ENCODE measurements around the gene ABCA9.
"Not testable (repeated sequence)": the region's sequence is repeated elsewhere in the genome, so short reads cannot be mapped to it uniquely, and the experiment has no call there.

Gene ABCA9

DNA sequence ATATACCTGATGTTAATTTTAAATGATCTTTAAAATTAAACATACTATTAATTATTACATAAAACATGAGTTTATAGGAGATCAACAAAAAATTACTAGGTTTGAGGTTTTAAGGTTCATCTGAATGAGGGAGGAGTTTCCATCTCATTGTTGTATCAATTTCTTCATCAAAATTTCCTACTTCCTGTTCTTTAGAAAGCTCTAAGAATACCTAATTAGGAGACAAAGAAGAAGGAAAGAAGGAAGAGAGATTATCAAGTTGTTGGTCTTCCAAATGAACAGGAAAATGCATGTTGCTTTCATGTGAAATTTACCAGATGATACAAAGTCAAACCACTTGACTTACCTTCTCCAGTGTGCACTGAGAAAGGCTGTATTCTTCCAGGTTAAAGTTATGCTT lies 18.1 kb upstream of the ABCA9 start:
- no peak for TF ChIP-seq EZH2phosphoT487 (IDR thresholded peaks at IDR 0.05; ENCODE audit: low read depth)
- TF ChIP-seq, protein P1, sequence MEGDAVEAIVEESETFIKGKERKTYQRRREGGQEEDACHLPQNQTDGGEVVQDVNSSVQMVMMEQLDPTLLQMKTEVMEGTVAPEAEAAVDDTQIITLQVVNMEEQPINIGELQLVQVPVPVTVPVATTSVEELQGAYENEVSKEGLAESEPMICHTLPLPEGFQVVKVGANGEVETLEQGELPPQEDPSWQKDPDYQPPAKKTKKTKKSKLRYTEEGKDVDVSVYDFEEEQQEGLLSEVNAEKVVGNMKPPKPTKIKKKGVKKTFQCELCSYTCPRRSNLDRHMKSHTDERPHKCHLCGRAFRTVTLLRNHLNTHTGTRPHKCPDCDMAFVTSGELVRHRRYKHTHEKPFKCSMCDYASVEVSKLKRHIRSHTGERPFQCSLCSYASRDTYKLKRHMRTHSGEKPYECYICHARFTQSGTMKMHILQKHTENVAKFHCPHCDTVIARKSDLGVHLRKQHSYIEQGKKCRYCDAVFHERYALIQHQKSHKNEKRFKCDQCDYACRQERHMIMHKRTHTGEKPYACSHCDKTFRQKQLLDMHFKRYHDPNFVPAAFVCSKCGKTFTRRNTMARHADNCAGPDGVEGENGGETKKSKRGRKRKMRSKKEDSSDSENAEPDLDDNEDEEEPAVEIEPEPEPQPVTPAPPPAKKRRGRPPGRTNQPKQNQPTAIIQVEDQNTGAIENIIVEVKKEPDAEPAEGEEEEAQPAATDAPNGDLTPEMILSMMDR (IDR thresholded peaks at IDR 0.05; ENCODE audit: low read depth, low read length): no peak
- H3K36me3 ChIP-seq (replicated peaks; ENCODE audit: low read depth, low read length): peaks cover 3% of the 10 kb centered on the region
- H3K9ac ChIP-seq (ENCODE audit: low read length): no peak overlapping the region
- no peak overlapping the region for H3K4me3 ChIP-seq (ENCODE audit: low read length)
- peaks cover 2% of the 10 kb centered on the region; the same call in 1 of the 2 replicates for H3K4me1 ChIP-seq (ENCODE audit: low read length)
- no peak overlapping the region for H2AFZ ChIP-seq (ENCODE audit: low read depth, low read length)
- H4K20me1 ChIP-seq (ENCODE audit: insufficient read depth, low read length): no peaks in the 10 kb centered on the region
- peaks cover 6% of the 10 kb centered on the region; the same call in 1 of the 2 replicates for H3K9me3 ChIP-seq (ENCODE audit: insufficient read depth, low read length)
- H3K79me2 ChIP-seq (ENCODE audit: low read length): no peaks in the 10 kb centered on the region
- no peak overlapping the region for H3K4me2 ChIP-seq (ENCODE audit: low read length)
- no peaks in the 10 kb centered on the region for H3K27me3 ChIP-seq (ENCODE audit: low read depth, low read length)
- H3K27ac ChIP-seq (ENCODE audit: low read length): no peak overlapping the region

DNA sequence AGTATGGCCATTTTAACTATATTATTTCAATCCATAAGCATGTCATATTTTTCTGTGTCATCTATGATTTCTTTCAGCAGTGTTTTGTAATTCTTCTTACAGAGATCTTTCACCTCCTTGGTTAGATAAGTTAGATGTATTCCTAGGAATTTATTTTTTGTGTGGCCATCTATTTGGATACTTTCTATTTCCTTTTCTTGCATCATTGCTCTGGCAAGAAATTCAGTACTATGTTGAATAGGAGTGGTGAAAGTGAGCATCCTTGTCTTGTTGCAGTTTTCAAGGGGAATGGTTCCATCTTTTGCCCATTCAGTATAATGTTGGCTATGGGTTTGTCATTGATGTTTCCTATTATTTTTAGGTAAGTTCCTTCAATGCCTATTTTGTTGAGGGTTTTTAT lies 15.1 kb upstream of the ABCA9 start:
- no peak for TF ChIP-seq EZH2phosphoT487 (IDR thresholded peaks at IDR 0.05; ENCODE audit: low read depth)
- Histone ChIP-seq H3K4me3 (ENCODE audit: low read length) (no peak overlapping the region), H3K27me3 (ENCODE audit: low read depth, low read length) (no peaks in the 10 kb centered on the region), H3K36me3 (replicated peaks; ENCODE audit: low read depth, low read length) (no peaks in the 10 kb centered on the region), H3K27ac (ENCODE audit: low read length) (no peak overlapping the region), H2AFZ (ENCODE audit: low read depth, low read length) (no peak overlapping the region), H3K9ac (ENCODE audit: low read length) (no peak overlapping the region), H3K79me2 (ENCODE audit: low read length) (no peaks in the 10 kb centered on the region), H3K9me3 (ENCODE audit: insufficient read depth, low read length) (no peaks in the 10 kb centered on the region), H3K4me1 (ENCODE audit: low read length) (peaks cover 2% of the 10 kb centered on the region; the same call in 1 of the 2 replicates), H4K20me1 (ENCODE audit: insufficient read depth, low read length) (no peaks in the 10 kb centered on the region), H3K4me2 (ENCODE audit: low read length) (no peak overlapping the region)

DNA sequence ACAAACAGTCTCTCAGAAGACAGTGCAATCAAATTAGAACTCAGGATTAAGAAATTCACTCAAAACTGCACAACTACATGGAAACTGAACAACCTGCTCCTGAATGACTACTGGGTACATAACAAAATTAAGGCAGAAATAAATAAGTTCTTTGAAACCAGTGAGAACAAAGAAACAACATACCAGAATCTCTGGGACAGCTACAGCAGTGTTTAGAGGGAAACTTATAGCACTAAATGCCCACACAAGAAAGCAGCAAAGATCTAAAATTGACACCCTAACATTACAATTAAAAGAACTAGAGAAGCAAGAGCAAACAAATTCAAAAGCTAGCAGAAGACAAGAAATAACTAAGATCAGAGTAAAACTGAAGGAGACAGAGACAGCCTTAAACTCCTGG lies 12.7 kb upstream of the ABCA9 start:
- not testable (repeated sequence) for H3K36me3 ChIP-seq (replicated peaks; ENCODE audit: low read depth, low read length); H3K4me3 ChIP-seq (ENCODE audit: low read length); H2AFZ ChIP-seq (ENCODE audit: low read depth, low read length); H4K20me1 ChIP-seq (ENCODE audit: insufficient read depth, low read length); H3K27me3 ChIP-seq (ENCODE audit: low read depth, low read length); H3K9me3 ChIP-seq (ENCODE audit: insufficient read depth, low read length); H3K4me2 ChIP-seq (ENCODE audit: low read length); H3K9ac ChIP-seq (ENCODE audit: low read length); H3K4me1 ChIP-seq (ENCODE audit: low read length); H3K79me2 ChIP-seq (ENCODE audit: low read length); H3K27ac ChIP-seq (ENCODE audit: low read length)

DNA sequence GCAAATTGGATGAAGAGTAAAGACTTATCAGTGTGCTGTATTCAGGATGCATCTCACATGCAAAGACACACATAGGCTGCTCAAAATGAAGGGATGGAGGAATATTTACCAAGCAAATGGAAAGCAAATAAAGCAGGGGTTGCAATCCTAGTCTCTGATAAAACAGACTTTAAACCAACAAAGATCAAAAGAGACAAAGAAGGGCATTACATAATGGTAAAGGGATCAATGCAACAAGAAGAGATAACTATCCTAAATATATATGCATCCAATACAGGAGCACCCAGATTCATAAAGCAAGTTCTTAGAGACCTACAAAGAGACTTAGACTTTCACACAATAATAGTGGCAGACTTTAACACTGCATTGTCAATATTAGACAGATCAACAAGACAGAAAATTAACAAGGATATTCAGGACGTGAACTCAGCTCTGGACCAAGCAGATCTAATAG lies 12.1 kb upstream of the ABCA9 start:
- not testable (repeated sequence) for H3K4me3 ChIP-seq (ENCODE audit: low read length); H2AFZ ChIP-seq (ENCODE audit: low read depth, low read length); H4K20me1 ChIP-seq (ENCODE audit: insufficient read depth, low read length); H3K36me3 ChIP-seq (replicated peaks; ENCODE audit: low read depth, low read length); H3K9ac ChIP-seq (ENCODE audit: low read length); H3K4me1 ChIP-seq (ENCODE audit: low read length); H3K27me3 ChIP-seq (ENCODE audit: low read depth, low read length); H3K79me2 ChIP-seq (ENCODE audit: low read length); H3K9me3 ChIP-seq (ENCODE audit: insufficient read depth, low read length); H3K4me2 ChIP-seq (ENCODE audit: low read length); H3K27ac ChIP-seq (ENCODE audit: low read length)

DNA sequence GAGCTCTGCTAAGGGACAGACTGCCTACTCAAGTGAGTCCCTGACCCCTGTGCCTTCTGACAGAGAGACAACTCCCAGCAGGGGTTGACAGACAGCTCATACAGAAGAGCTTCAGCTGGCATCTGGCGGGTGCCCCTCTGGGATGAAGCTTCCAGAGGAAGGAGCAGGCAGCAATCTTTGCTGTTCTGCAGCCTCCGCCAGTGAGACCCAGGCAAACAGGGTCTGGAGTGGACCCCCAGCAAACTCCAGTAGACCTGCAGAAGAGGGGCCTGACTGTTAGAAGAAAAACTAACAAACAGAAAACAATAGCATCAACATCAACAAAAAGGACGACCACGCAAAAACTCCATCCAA lies 10.5 kb upstream of the ABCA9 start:
- not testable (repeated sequence) for H3K9ac ChIP-seq (ENCODE audit: low read length); H3K27me3 ChIP-seq (ENCODE audit: low read depth, low read length); H3K4me2 ChIP-seq (ENCODE audit: low read length); H3K9me3 ChIP-seq (ENCODE audit: insufficient read depth, low read length); H3K79me2 ChIP-seq (ENCODE audit: low read length); H2AFZ ChIP-seq (ENCODE audit: low read depth, low read length); H4K20me1 ChIP-seq (ENCODE audit: insufficient read depth, low read length); H3K4me1 ChIP-seq (ENCODE audit: low read length); H3K4me3 ChIP-seq (ENCODE audit: low read length); H3K27ac ChIP-seq (ENCODE audit: low read length); H3K36me3 ChIP-seq (replicated peaks; ENCODE audit: low read depth, low read length)

DNA sequence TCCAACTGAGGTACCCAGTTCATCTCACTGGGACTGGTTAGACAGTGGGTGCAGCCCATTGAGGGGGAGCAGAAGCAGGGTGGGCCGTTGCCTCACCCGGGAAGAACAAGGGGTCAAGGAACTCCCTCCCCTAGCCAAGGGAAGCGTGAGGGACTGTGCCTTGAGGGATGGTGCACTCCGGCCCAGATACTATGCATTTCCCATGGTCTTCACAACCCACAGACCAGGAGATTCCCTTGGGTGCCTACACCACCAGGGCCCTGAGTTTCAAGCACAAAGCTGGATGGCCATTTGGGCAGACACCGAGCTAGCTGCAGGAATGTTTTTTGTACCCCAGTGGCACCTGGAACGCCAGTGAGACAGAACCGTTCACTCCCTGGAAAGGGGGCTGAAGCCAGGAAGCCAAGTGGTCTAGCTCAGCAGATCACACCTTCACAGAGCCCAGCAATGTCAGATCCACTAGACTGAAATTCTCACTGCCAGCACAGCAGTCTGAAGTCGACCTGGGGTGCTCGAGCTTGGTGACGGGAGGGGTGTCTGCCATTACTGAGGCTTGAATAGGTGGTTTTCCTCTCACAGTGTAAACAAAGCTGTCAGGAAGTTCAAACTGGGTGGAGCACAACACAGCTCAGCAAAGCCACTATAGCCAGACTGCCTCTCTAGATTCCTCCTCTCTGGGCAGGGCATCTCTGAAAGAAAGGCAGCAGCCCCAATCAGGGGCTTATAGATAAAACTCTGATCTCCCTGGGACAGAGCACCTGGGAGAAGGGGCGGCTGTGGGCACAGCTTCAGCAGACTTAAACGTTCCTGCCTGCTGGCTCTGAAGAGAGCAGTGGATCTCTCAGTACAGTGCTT lies 9.9 kb upstream of the ABCA9 start:
- not testable (repeated sequence) for H3K9me3 ChIP-seq (ENCODE audit: insufficient read depth, low read length); H3K4me1 ChIP-seq (ENCODE audit: low read length); H3K4me3 ChIP-seq (ENCODE audit: low read length); H3K79me2 ChIP-seq (ENCODE audit: low read length); H3K4me2 ChIP-seq (ENCODE audit: low read length); H3K27me3 ChIP-seq (ENCODE audit: low read depth, low read length); H4K20me1 ChIP-seq (ENCODE audit: insufficient read depth, low read length); H3K27ac ChIP-seq (ENCODE audit: low read length); H3K9ac ChIP-seq (ENCODE audit: low read length); H2AFZ ChIP-seq (ENCODE audit: low read depth, low read length); H3K36me3 ChIP-seq (replicated peaks; ENCODE audit: low read depth, low read length)

All from OCI-LY3 (cell line).